GM18867 (cell line): ENCODE results near the gene TRAF3.

Experiments
- ATAC-seq: cut with Tn5 transposase; IDR thresholded peaks from one replicate; pipeline ENCODE4 v1.9.1; 2021; ENCODE audit warnings: mild to moderate bottlenecking, moderate library complexity; ENCODE audit not compliant: unreplicated experiment

The TRAF3 gene

GRCh38 chr14:102775855-102776760, 1.1 kb upstream of the TRAF3 start:
- ATAC-seq = no peak

DNA sequence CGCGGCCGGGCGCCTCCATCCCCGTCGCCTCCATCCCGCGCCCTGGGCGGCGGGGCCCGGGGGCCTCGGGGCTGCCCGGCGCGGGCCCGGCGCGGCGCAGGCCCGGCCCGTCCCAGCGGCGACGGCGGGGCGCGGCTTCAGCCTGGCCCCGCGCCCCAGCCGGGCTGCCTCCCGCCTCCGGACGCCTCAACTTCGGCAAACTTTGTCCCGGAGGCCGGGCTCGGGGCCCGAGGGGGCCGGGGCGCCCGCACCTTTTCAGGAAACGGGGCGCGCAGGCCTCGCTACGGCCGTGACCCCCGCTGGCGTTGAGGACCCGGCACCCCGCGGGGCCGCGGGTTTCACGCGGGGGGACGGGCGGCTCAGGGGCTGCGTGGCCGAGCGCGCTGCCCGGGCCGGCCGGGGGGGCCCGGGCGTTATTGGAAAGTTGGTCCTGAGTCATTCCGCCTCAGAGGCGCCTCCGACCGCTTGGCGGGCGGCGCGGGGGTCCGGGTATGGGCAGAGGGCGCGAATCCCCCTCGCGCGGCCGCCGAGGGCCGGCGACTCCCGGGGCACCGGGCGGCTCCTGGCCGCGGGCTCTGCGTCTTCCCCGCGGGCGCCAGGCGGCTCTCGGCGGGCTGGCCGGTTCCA, 575 bp downstream of the TRAF3 start:
- ATAC-seq = peak; percentile 1

DNA sequence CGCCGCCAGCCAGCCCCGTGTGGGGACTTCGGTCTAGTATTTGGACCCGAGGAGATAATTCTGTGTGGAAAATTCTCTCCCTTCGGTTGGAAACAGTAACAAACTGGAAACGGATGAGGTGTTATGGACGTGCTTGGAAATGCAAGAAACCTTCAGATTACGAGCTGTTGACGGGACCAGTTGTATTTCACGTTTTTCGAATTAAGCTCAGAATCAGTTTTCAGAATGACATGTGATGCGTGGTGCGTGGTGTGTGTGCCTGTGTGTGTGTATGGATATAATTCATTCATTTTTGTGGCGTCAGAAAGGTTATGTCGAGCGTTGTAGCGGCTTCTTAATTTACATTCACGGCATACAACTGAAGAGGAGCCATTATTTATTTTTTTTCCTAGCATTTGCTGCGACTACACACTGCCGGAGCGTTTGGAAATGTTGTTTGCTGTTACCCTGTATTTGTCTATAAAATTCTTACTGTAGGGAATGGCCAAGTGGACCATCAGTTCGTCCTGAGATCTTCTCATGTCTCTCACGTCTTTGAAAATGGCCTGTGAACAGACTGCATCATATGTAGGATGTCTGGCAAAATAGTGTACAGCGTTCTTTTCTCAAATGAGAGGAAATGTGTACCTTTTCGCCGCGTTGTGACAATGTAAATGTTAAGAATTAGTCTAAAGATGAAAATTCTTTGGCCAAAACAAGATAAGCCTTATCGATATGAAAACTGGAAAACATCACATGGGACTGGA, 1.3 kb downstream of the TRAF3 start:
- no peak for ATAC-seq

DNA sequence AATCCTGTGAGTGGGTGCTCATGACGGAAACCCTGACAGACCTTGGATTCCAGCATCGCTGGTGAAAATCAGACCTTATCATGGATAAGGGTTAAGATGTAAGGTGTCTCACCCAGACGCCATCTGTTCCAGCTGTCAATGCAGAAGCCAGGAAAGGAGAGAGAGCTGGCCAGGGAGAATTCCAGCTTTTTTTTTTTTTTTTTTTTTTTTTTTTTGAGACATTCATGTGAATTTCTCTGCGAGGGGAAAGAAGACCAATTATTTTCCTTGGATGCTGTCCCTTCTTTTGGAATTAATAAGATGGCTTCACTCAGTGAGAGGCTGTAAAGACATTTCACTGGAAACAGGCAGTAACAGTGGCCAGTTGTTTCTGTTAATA, 1.8 kb downstream of the TRAF3 start:
- ATAC-seq = no peak

GRCh38 chr14:102779574-102780315, 2.5 kb downstream of the TRAF3 start:
- ATAC-seq = no peak

DNA sequence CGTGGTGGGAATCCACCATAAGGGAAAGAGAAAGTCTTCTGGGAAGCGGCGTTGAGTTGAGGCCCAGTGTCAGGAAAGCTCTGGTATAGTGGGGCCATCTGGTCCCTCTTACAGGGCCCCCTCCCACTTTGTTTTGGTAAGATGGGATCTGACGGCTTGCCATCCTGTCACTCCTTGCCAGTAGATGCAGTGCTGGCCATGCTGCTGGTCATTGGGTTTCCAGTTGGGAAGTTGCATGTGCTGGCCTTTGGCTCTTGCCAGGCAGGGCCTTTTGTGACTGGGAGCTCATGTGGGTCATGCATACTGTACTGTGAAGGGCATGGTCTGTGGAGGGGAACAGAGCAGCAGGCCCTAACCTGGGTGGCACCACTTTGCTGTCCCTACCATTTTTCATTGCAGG, 3.8 kb downstream of the TRAF3 start:
- no peak for ATAC-seq

GRCh38 chr14:102782974-102783373, 5.7 kb downstream of the TRAF3 start:
- ATAC-seq = no peak

GRCh38 chr14:102784892-102785594, 7.8 kb downstream of the TRAF3 start:
- no peak for ATAC-seq

GRCh38 chr14:102785595-102785963, 8.3 kb downstream of the TRAF3 start:
- ATAC-seq = no peak

GRCh38 chr14:102786768-102787167, 9.5 kb downstream of the TRAF3 start:
- ATAC-seq = no peak

DNA sequence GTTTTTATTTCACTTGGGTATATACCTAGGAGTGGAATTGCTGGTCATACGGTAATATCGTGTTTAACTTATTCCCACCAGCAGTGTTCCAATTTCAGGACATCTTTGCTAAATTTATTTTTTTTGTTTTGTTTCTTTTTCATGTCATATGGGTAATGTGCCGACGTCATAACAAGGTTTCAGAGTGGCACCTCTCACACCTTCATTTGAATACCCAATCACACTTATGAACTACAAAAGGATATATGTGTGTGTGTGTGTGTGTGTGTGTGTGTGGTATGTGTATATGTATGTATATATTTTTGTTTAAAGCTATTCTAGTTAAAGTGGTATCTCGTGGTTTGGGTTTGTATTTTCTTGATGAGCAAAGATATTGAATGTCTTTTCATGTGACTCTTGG, 12.1 kb downstream of the TRAF3 start:
- ATAC-seq = no peak

GRCh38 chr14:102793531-102794328, 16.5 kb downstream of the TRAF3 start:
- no peak for ATAC-seq

- ATAC-seq = peak; percentile 32
Measured at GRCh38 chr14:102795060-102795925, 18.0 kb downstream of the TRAF3 start.

- ATAC-seq = no peak
Measured at GRCh38 chr14:102796661-102797190, 19.5 kb downstream of the TRAF3 start.

- peak; percentile 72 for ATAC-seq
Measured at GRCh38 chr14:102798926-102799325, 21.7 kb downstream of the TRAF3 start.

GRCh38 chr14:102799684-102800562, 22.7 kb downstream of the TRAF3 start:
- ATAC-seq = no peak

DNA sequence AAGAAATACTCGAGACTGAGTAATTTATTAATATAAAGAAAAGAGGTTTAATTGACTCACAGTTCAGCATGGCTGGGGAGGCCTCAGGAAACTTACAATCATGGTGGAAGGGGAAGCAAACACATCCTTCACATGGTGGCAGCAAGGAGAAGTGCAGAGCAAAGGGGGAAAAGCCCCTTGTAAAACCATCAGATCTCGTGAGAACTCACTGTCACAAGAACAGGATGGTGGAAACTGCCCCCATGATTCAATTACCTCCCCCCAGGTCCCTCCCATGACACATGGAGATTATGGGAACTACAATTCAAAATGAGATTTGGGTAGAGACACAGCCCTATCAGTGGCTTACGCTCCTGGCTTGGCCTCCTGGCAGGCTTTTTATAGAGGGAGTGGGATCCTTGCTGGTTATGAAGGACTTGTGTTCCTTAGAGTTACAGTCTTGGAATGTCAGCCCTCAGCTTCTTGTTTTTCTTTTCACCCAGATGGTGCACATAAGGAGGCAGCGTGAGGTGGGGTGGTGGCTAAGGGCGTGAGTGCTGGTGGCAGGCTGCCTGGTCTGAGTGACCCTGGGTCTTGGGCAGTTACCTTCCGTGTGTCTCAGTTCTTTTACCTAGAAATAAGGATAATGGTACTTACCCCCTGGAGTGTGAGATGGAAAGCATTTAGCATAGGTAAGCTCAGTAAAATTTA, 25.7 kb downstream of the TRAF3 start:
- no peak for ATAC-seq
